Urinary bladder (tissue), 4 donors: Measurements from ENCODE around the gene IQSEC1. TPM values are rescaled to one million over a fixed set of nuclear protein-coding genes. Genes with fewer than 3 reads are reported as not detected.

Experiments used
- DNase-seq: peaks from one replicate; pipeline ENCODE4 v3.0.0-alpha.2; 2015; ENCODE audit errors: extremely low spot score
- H3K27ac ChIP-seq: one replicate; pipeline ENCODE4 v1.5.1; 2013; ENCODE audit warnings: low read depth, mild to moderate bottlenecking, moderate library complexity
- H3K36me3 ChIP-seq: one replicate; pipeline ENCODE4 v1.6.1; 2013; ENCODE audit warnings: mild to moderate bottlenecking, moderate library complexity; ENCODE audit not compliant: insufficient read depth
- H3K4me1 ChIP-seq: one replicate; pipeline ENCODE4 v1.6.1; 2013; ENCODE audit warnings: mild to moderate bottlenecking, moderate library complexity; ENCODE audit not compliant: insufficient read depth
- H3K4me3 ChIP-seq: one replicate; pipeline ENCODE4 v1.5.1; 2013; ENCODE audit warnings: low read depth, low read length
- WGBS: extraction: QIAGEN DNeasy Blood & Tissue Kit; methylation state at CpG from one replicate; pipeline ENCODE4 v1.1.7; 2013; 5-methylcytosine and 5-hydroxymethylcytosine counted together
- polyA plus RNA-seq: library from polyadenylated mRNA; stranded (reverse); fragments of 200-250 nt; gene quantifications from one replicate; pipeline ENCODE4 v1.2.3, GENCODE V29; 2013
- total RNA-seq: library from RNA; depleted of rRNA; stranded (reverse); fragments of >200 nt; gene quantifications from one replicate; pipeline ENCODE4 v1.2.3, GENCODE V29; 2014
- donor health status: healthy with polysubstance abuse.
- donor health status: healthy.

Gene IQSEC1
- total and polyA plus RNA-seq, 2 donors = 24.4 to 27.8 TPM

DNA sequence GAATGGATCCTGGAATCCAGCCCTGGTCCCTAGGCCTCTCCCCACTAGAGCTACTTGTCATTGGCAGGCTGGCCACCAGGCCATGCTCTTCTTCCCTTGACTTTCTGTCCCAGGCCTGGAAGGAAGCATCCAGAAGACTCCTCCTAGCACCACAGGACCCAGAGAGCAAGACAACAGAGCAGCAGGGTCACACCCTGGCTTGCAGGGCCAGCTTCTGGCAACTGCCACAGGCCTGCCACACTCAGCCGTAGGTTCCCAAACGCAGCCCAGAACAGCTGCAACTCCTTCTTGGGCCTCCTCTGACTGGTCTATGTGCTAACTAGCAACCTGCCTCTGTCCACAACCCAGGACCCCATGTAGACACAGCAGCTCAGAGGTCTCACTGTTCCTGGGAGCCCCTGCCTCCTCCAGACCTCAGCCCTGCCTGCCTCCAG lies 195.1 kb downstream of the IQSEC1 start:
- WGBS = 91% methylated on average over 2 of the region's 2 CpGs
- Histone ChIP-seq H3K4me3 (no peak overlapping the region), H3K4me1 (no peaks in the 10 kb centered on the region), H3K36me3 (no peaks in the 10 kb centered on the region), H3K27ac (no peak overlapping the region)
- no peak for DNase-seq

- Histone ChIP-seq H3K27ac (no peak overlapping the region), H3K4me1 (no peaks in the 10 kb centered on the region), H3K36me3 (no peaks in the 10 kb centered on the region), H3K4me3 (no peak overlapping the region)
- no peak for DNase-seq
- 93% methylated on average over 7 of the region's 7 CpGs for WGBS
Observed at GRCh38 chr3:12877040-12877439, 196.2 kb downstream of the IQSEC1 start.

DNA sequence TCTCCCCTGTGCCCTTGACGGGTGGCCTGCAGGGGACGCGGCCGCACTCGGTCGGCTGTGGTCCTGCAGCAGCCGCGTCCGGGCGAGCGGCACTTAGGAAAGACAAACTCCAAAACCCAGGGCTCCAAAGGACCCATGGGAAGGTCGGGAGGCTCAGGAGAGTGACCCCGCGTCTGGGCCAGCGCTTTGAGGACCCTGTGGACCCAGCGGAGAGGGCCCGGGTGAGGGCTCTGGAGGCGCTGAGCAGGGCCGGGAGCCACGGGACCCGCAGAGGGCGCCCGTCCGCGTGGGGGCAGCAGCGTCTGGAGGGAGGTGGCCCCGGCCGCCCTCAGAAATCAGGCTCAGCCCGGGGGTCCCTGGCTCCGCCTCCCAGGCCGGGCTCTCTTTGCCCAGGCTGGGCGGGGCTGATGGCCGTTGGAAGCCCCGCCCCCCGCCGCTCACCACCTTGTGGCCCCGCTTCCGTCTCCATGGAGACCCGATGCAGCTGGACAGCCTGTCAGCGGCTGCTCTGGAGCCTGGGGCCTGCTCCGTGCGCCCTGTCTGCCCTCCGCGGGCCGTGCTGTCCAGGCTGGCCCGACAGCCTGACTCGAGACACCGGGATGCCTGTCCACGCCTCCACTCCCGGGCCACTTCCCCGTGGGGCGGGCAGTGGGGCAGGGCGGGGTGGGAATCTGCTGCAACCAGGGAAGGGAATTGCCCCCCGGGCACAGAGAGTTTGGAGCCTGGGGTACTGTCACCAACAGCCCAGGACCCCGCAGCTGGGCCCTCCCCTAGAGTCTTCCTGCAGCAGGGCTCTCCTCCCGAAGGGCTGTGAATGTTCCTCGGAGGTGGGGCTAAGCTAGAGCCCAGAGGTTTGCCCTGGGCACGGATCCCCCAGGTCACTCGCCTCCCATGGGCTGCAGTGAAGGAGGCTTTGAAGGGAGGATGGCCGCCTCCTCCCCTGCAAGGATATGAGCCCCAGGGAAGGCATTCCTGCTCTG lies 197.1 kb downstream of the IQSEC1 start:
- no peak overlapping the region for H3K27ac ChIP-seq
- no peaks in the 10 kb centered on the region for H3K4me1 ChIP-seq
- H3K36me3 ChIP-seq = no peaks in the 10 kb centered on the region
- no peak for DNase-seq
- peak overlapping the region; percentile 36 for H3K4me3 ChIP-seq
- WGBS = 24% methylated on average over 60 of the region's 60 CpGs

DNA sequence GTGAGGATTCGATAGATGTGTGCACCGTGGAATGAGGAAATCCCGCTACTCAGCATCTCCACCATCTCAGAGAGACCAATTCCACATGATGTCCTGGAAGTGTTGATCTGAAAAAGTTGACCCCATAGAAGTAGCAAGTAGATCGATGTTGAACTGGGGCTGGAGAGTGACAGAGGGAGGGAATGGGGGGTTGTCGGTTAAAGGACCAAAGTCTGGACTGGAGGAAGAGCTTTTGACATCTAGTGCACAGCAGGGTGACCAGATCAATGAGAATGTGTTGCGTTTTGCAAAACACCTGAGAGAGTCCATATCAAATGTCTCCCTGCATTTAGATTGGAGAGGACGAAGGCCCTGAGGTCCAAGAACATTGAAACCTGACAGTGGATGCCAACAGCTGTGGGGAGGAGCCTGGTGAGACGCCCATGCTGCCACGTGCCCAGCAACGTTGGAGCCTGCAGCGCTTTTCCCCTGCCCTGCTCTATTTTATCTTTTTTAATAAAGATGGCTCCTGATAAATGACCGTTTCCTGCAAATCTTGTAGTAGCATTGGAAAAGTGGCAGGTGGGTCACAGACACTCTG lies 201.7 kb downstream of the IQSEC1 start:
- no peak for DNase-seq
- no peak overlapping the region for H3K27ac ChIP-seq
- H3K4me1 ChIP-seq = peaks cover 3% of the 10 kb centered on the region
- H3K4me3 ChIP-seq = no peak overlapping the region
- WGBS = 78% methylated on average over 12 of the region's 12 CpGs
- no peaks in the 10 kb centered on the region for H3K36me3 ChIP-seq

- WGBS = 58% methylated on average over 9 of the region's 9 CpGs
- Histone ChIP-seq H3K4me1 (peaks cover 3% of the 10 kb centered on the region), H3K27ac (no peak overlapping the region), H3K36me3 (no peaks in the 10 kb centered on the region), H3K4me3 (no peak overlapping the region)
- DNase-seq = no peak
Observed at GRCh38 chr3:12870942-12871341, 202.3 kb downstream of the IQSEC1 start.

DNA sequence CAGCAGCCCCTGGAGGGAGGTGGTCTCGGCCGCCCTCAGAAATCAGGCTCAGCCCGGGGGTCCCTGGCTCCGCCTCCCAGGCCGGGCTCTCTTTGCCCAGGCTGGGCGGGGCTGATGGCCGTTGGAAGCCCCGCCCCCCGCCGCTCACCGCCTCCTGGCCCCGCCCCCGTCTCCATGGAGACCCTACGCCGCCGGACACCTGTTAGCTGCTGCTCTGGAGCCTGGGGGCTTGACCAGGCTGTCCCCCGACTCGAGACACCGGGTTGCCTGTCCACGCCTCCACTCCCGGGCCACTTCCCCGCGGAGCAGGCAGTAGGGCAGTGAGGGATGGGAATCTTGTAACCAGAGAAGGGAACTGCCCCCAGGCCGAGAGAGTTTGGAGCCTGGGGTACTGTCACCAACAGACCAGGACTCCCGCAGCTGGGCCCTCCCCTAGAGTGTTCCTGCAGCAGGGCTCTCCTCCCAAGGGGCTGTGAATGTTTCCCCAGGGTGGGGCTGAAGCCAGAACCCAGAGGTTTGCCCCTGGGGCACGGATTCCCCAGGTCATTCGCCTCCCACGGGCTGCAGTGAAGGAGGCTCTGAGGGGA lies 204.1 kb downstream of the IQSEC1 start:
- H3K4me1 ChIP-seq = peaks cover 3% of the 10 kb centered on the region
- no peak overlapping the region for H3K27ac ChIP-seq
- no peaks in the 10 kb centered on the region for H3K36me3 ChIP-seq
- H3K4me3 ChIP-seq = no peak overlapping the region
- WGBS = 16% methylated on average over 28 of the region's 28 CpGs
- no peak for DNase-seq

- H3K27ac ChIP-seq = no peak overlapping the region
- no peak overlapping the region for H3K4me3 ChIP-seq
Observed at GRCh38 chr3:12868039-12869034, 204.9 kb downstream of the IQSEC1 start.

DNA sequence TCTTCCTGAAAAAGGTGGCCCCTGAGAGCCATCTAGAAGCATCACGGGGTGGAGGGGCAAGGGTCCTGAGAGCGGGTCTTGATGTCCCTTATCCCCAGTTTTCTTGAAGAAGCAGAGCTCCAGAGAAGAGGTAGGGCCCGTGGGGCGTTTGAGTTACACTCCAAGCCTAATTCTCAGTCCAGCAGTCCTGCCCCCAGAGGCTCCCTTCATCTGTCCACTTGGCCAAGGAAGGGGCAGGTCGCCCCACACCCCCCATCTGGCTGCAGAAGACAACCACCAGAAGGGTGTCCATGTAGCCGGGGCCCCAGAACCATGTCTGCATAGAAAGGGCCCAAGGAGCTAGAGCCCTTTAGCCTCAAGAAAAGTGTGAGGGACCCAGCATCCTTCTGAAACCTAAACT lies 206.4 kb downstream of the IQSEC1 start:
- H3K27ac ChIP-seq = no peak overlapping the region
- H3K36me3 ChIP-seq = no peaks in the 10 kb centered on the region
- H3K4me3 ChIP-seq = no peak overlapping the region
- 82% methylated on average over 6 of the region's 6 CpGs for WGBS
- DNase-seq = no peak
- peaks cover 3% of the 10 kb centered on the region for H3K4me1 ChIP-seq

More at GRCh38 chr3:12868039-12869034, 204.9 kb downstream of the IQSEC1 start:
- WGBS = 38% methylated on average over 45 of the region's 45 CpGs
- no peak for DNase-seq
- peaks cover 3% of the 10 kb centered on the region for H3K4me1 ChIP-seq
- H3K36me3 ChIP-seq = no peaks in the 10 kb centered on the region

DNA sequence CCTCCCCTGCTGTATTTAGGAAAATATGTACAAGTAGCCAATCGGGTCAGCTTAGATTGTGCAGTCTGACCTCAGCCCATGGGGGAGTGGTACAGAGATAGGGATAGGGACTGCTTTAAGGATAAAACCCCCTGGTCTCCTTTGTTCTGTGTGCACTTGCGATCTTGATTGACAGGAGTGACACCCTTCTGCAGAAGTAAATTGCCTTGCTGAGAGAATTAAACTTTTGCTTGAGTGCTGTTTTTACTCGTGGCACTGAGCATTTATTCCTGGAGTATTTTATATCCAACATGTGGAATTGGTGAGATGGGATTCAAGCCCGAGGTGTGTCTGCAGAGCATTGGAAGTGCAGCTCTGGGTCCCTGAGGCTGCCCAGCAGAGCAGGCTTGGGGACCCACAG lies 208.0 kb downstream of the IQSEC1 start:
- 85% methylated on average over 4 of the region's 4 CpGs for WGBS
- no peak overlapping the region for H3K27ac ChIP-seq
- DNase-seq = no peak
- H3K4me1 ChIP-seq = peaks cover 3% of the 10 kb centered on the region
- no peaks in the 10 kb centered on the region for H3K36me3 ChIP-seq
- no peak overlapping the region for H3K4me3 ChIP-seq

DNA sequence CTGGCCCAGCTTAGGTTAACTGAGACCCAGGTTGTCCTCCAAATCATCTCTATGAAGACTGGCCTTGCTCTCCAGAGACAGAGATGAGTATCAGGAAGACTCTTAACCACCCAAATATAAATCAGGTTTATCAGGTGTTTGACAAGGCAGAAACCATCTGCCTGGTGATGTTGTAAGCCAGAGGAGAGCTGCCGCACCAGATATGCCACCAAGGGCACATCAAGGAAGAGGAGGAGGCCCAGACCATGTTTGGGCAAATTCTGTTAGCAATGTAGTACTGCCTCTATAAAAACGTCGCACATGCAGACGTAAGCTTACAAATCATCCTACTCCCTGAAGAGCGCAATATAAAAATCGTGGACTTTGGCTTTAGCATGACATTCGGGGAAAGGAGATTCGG lies 210.8 kb downstream of the IQSEC1 start:
- H3K4me1 ChIP-seq = no peaks in the 10 kb centered on the region
- no peaks in the 10 kb centered on the region for H3K36me3 ChIP-seq
- 85% methylated on average over 8 of the region's 8 CpGs for WGBS
- H3K27ac ChIP-seq = no peak overlapping the region
- H3K4me3 ChIP-seq = no peak overlapping the region
- no peak for DNase-seq

GRCh38 chr3:12861611-12862010 lies 211.6 kb downstream of the IQSEC1 start:
- no peak overlapping the region for H3K27ac ChIP-seq
- no peak for DNase-seq
- 79% methylated on average over 5 of the region's 5 CpGs for WGBS

GRCh38 chr3:12859840-12860239 lies 213.4 kb downstream of the IQSEC1 start:
- DNase-seq = no peak
- 70% methylated on average over 7 of the region's 7 CpGs for WGBS
- H3K4me1 ChIP-seq = no peaks in the 10 kb centered on the region
- H3K27ac ChIP-seq = no peak overlapping the region
- H3K36me3 ChIP-seq = no peaks in the 10 kb centered on the region
- no peak overlapping the region for H3K4me3 ChIP-seq

More at GRCh38 chr3:12861611-12862010, 211.6 kb downstream of the IQSEC1 start:
- H3K36me3 ChIP-seq = no peaks in the 10 kb centered on the region
- H3K4me1 ChIP-seq = no peaks in the 10 kb centered on the region
- no peak overlapping the region for H3K4me3 ChIP-seq

DNA sequence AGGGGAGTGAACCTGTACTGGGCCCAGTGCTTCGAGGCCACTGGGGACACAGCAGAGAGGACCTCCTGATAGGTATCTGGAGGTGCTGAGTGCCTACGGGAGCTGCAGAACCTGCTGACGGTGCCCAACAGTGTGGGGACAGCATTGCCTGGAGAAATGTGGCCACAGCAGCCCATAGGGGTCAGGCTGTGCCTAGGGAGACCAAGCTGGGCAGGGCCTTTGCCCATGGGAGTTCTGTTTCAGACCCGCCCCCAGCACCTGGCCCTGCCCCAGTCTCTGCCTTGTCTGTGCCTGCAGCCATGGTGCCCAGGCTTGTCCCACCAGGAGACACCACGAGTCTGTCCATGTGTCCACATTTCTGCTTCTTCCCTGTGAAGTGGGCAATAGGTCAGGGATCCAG lies 216.6 kb downstream of the IQSEC1 start:
- no peaks in the 10 kb centered on the region for H3K4me1 ChIP-seq
- no peaks in the 10 kb centered on the region for H3K36me3 ChIP-seq
- H3K27ac ChIP-seq = no peak overlapping the region
- no peak for DNase-seq
- WGBS = 82% methylated on average over 5 of the region's 5 CpGs
- no peak overlapping the region for H3K4me3 ChIP-seq
